Bronchial epithelial cell (primary cell): ENCODE data around the gene IQCN. TPM values are rescaled to one million over a fixed set of nuclear protein-coding genes. Genes with fewer than 3 reads are reported as not detected.
A peak's percentile ranks its signal among the peaks of the same experiment; 100 is the strongest.

Experiments
- DNase-seq: peaks from one replicate; pipeline ENCODE4 v3.0.0-alpha.2; 2010; ENCODE audit warnings: low read depth
- FAIRE-seq: peaks from 2 replicates; lab custom pipeline; 2011; peaks lifted over from hg19 to GRCh38; lab: Jason Lieb, UNC
- H3K27me3 ChIP-seq: 2 replicates; pipeline ENCODE4 v1.5.1; 2011; ENCODE audit warnings: low read length; ENCODE audit not compliant: control insufficient read depth, insufficient read depth
- H3K36me3 ChIP-seq: 2 replicates; pipeline ENCODE4 v1.5.1; 2011; ENCODE audit warnings: low read length; ENCODE audit not compliant: control insufficient read depth, insufficient read depth
- H3K4me3 ChIP-seq: 2 replicates; pipeline ENCODE4 v1.5.1; 2011; ENCODE audit warnings: mild to moderate bottlenecking, low read depth, low read length, control low read depth
- total RNA-seq: library from RNA; depleted of rRNA; stranded (reverse); fragments of >200 nt; gene quantifications from 2 replicates; pipeline ENCODE4 v1.2.1, GENCODE V29; 2014
- TF ChIP-seq, protein P1 (sequence below): IDR thresholded peaks from 2 replicates; pipeline ENCODE4 v1.5.1; 2011; ENCODE audit warnings: mild to moderate bottlenecking, moderate library complexity, low read length, control low read depth, inconsistent platforms; ENCODE audit not compliant: insufficient read depth, severe bottlenecking

IQCN gene
- total RNA-seq, 1 donor from 2014 or later = not detected

GRCh38 chr19:18219911-18220631, 54.2 kb downstream of the IQCN start:
- no peak overlapping the region for H3K4me3 ChIP-seq
- TF ChIP-seq, protein P1, sequence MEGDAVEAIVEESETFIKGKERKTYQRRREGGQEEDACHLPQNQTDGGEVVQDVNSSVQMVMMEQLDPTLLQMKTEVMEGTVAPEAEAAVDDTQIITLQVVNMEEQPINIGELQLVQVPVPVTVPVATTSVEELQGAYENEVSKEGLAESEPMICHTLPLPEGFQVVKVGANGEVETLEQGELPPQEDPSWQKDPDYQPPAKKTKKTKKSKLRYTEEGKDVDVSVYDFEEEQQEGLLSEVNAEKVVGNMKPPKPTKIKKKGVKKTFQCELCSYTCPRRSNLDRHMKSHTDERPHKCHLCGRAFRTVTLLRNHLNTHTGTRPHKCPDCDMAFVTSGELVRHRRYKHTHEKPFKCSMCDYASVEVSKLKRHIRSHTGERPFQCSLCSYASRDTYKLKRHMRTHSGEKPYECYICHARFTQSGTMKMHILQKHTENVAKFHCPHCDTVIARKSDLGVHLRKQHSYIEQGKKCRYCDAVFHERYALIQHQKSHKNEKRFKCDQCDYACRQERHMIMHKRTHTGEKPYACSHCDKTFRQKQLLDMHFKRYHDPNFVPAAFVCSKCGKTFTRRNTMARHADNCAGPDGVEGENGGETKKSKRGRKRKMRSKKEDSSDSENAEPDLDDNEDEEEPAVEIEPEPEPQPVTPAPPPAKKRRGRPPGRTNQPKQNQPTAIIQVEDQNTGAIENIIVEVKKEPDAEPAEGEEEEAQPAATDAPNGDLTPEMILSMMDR = no peak
- DNase-seq (no peak), FAIRE-seq (no peak)
- H3K27me3 ChIP-seq = peaks cover 5% of the 10 kb centered on the region
- no peaks in the 10 kb centered on the region for H3K36me3 ChIP-seq

GRCh38 chr19:18218600-18218999, 55.7 kb downstream of the IQCN start:
- DNase-seq = no peak
- no peaks in the 10 kb centered on the region for H3K36me3 ChIP-seq
- FAIRE-seq = no peak
- no peak overlapping the region for H3K4me3 ChIP-seq
- H3K27me3 ChIP-seq = peaks cover 3% of the 10 kb centered on the region
- TF ChIP-seq, protein P1 = no peak

GRCh38 chr19:18218159-18218558, 56.1 kb downstream of the IQCN start:
- H3K36me3 ChIP-seq = no peaks in the 10 kb centered on the region
- no peak for DNase-seq
- no peak for FAIRE-seq
- TF ChIP-seq, protein P1 = no peak
- H3K27me3 ChIP-seq = peaks cover 3% of the 10 kb centered on the region
- no peak overlapping the region for H3K4me3 ChIP-seq

DNA sequence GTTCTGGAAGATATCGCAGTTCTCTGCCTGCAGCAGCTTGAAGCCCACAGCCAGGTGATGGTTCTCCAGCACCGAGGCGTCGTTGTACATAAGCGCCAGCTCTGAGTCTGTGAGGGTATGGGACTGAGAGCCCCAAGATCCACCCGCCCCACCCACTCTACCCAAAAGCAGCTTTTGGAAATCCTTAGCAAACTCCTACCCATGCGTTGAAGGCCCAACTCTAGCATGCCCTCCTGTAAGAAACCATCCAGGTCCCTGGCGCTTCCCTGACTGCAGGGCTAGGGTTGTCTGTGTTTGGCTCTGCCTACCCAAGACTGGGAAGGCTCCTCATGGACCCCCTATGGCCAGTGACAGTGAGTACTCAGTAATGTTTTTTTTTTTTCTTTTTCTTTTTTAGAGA, 57.5 kb downstream of the IQCN start:
- Histone ChIP-seq H3K27me3 (peaks cover 3% of the 10 kb centered on the region), H3K4me3 (no peak overlapping the region), H3K36me3 (no peaks in the 10 kb centered on the region)
- TF ChIP-seq, protein P1 = no peak
- DNase-seq (no peak), FAIRE-seq (no peak)

DNA sequence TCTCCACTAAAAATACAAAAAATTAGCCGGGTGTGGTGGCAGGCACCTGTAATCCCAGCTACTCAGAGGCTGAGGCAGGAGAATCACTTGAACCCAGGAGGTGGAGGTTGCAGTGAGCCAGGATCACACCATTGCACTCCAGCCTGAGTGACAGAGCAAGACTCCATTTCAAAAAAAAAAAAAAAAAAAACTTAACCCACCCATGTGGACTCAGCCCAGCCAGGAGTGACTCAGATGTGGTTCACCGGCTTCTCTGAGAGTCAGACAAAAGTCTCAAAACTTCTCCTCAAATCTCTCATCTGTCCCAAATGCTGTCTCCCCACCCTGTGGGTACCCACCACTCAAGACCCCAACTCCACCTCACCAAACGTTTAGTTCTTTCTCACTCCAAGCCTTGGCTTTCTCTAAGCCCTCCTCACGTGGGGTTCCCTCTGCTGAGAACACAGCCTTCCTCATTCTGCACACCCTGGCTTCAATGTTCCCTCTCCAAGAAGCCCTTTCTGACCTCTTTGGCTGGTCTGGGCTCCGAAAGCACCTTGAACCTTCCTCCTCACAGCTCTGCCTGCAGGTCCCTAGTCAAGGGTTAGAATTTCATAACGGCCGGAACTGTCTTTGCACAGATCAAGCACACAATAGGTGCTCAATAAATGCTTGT, 59.3 kb downstream of the IQCN start:
- Histone ChIP-seq H3K36me3 (no peaks in the 10 kb centered on the region), H3K27me3 (peaks cover 3% of the 10 kb centered on the region), H3K4me3 (no peak overlapping the region)
- TF ChIP-seq, protein P1 = no peak
- peak; percentile 65 for DNase-seq
- FAIRE-seq = no peak
